ENCODE results near the gene GLI1.

DNA sequence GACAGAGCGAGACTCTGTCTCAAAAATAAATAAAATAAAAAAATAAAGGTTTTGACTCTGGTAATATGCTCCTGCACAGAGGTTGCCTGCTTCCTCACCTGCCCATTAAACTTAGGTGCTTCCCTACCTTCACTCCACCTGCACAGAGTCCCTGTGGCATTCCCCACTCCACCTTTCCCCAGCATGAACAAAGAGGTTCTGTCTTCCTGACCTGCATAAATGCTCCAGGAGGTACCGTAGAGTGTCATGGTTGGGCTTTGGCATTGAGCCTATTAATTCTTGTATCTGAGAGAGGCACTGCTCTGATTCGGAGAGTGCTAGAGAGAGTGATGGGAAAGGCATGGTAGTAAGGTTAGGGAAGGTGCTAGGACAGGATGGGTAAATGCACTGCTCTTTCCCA, 13.8 kb downstream of the GLI1 start:
- TF ChIP-seq EZH2phosphoT487 (conservative IDR thresholded peaks at IDR 0.05; ENCODE audit: low read length): no peak
- TF ChIP-seq, protein P1, sequence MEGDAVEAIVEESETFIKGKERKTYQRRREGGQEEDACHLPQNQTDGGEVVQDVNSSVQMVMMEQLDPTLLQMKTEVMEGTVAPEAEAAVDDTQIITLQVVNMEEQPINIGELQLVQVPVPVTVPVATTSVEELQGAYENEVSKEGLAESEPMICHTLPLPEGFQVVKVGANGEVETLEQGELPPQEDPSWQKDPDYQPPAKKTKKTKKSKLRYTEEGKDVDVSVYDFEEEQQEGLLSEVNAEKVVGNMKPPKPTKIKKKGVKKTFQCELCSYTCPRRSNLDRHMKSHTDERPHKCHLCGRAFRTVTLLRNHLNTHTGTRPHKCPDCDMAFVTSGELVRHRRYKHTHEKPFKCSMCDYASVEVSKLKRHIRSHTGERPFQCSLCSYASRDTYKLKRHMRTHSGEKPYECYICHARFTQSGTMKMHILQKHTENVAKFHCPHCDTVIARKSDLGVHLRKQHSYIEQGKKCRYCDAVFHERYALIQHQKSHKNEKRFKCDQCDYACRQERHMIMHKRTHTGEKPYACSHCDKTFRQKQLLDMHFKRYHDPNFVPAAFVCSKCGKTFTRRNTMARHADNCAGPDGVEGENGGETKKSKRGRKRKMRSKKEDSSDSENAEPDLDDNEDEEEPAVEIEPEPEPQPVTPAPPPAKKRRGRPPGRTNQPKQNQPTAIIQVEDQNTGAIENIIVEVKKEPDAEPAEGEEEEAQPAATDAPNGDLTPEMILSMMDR (IDR thresholded peaks at IDR 0.05; ENCODE audit: insufficient read depth, low read length, poor library complexity, severe bottlenecking): no peak
